HG03280 (cell line): Measurements from ENCODE around the gene SHKBP1.
A peak's percentile ranks its signal among the peaks of the same experiment; 100 is the strongest.
"Not testable (repeated sequence)": the region's sequence is repeated elsewhere in the genome, so short reads cannot be mapped to it uniquely, and the experiment has no call there.

Source experiments
- ATAC-seq: cut with Tn5 transposase; IDR thresholded peaks from one replicate; pipeline ENCODE4 v1.9.1; 2021; ENCODE audit warnings: mild to moderate bottlenecking, moderate library complexity; ENCODE audit not compliant: unreplicated experiment

Gene SHKBP1

GRCh38 chr19:40613690-40614621 lies 37.3 kb downstream of the SHKBP1 start:
- ATAC-seq = peak; percentile 58

GRCh38 chr19:40614622-40615411 lies 38.1 kb downstream of the SHKBP1 start:
- ATAC-seq = no peak

- no peak for ATAC-seq
Observed at GRCh38 chr19:40616178-40616577, 39.5 kb downstream of the SHKBP1 start.

GRCh38 chr19:40616941-40617340 lies 40.3 kb downstream of the SHKBP1 start:
- ATAC-seq = no peak

- ATAC-seq = no peak
Observed at GRCh38 chr19:40617961-40618360, 41.3 kb downstream of the SHKBP1 start.

- no peak for ATAC-seq
Observed at GRCh38 chr19:40619333-40620160, 42.9 kb downstream of the SHKBP1 start.

- no peak for ATAC-seq
Observed at GRCh38 chr19:40620161-40620485, 43.5 kb downstream of the SHKBP1 start.

GRCh38 chr19:40621283-40621682 lies 44.6 kb downstream of the SHKBP1 start:
- no peak for ATAC-seq

GRCh38 chr19:40621966-40622772 lies 45.5 kb downstream of the SHKBP1 start:
- ATAC-seq = no peak

GRCh38 chr19:40622773-40623075 lies 46.1 kb downstream of the SHKBP1 start:
- ATAC-seq = no peak

GRCh38 chr19:40623403-40624251 lies 47.0 kb downstream of the SHKBP1 start:
- ATAC-seq = no peak

GRCh38 chr19:40624369-40625153 lies 47.9 kb downstream of the SHKBP1 start:
- ATAC-seq = not testable (repeated sequence)

GRCh38 chr19:40625406-40626120 lies 48.9 kb downstream of the SHKBP1 start:
- no peak for ATAC-seq

GRCh38 chr19:40626918-40627317 lies 50.2 kb downstream of the SHKBP1 start:
- no peak for ATAC-seq

- ATAC-seq = no peak
Observed at GRCh38 chr19:40627486-40628279, 51.0 kb downstream of the SHKBP1 start.

GRCh38 chr19:40629346-40629745 lies 52.7 kb downstream of the SHKBP1 start:
- no peak for ATAC-seq

- ATAC-seq = no peak
Observed at GRCh38 chr19:40630571-40631160, 54.0 kb downstream of the SHKBP1 start.
